ENCODE measurements around the gene WAPL. TPM values are rescaled to one million over a fixed set of nuclear protein-coding genes. Genes with fewer than 3 reads are reported as not detected.
A peak's percentile ranks its signal among the peaks of the same experiment; 100 is the strongest.

Gene WAPL
- total and polyA plus RNA-seq, 10 of the 15 experiments (the other 5 are each of a cell fraction or from before 2014, with no cell fraction given) = 15.7 to 45.8 (median 29.0) TPM

- 100% methylated on average over 1 of the region's 1 CpG for WGBS (ENCODE audit: insufficient coverage, insufficient replicate concordance, low lambda C conversion rate, missing lambda C conversion rate)
- intact Hi-C loops (cut with micrococcal nuclease; ENCODE audit: unreplicated experiment) (no loop called here), in situ Hi-C loops (cut with MboI) (no loop called here)
- no peak for FAIRE-seq
- no peaks in the 10 kb centered on the region for H3K79me2 ChIP-seq (ENCODE audit: control insufficient read depth, insufficient read depth, low read length)
- H3K27ac ChIP-seq (ENCODE audit: control insufficient read depth, insufficient read depth) = no peak overlapping the region
- no peak overlapping the region for H3K4me3 ChIP-seq
- DNase-seq (ENCODE audit: low read depth, low spot score) = no peak
- H3K27me3 ChIP-seq (replicated peaks in 1 of 2; ENCODE audit: control insufficient read depth in 2 of 2, insufficient read depth in 2 of 2, low read length in 1 of 2) = no peaks in the 10 kb centered on the region
- ChIA-PET SMC1A (ENCODE audit: uncharacterized antibody, unreplicated experiment) (interaction anchor here (0.7 to 2.3 kb wide), 6 partner anchors 10 to 65 kb away, joined by 3 to 7 read pairs (median 4); no protein-coding TSS in a partner anchor), CTCF (interaction anchor here (0.6 to 3.8 kb wide), 3 partner anchors 10 to 331 kb away, joined by 3 to 18 read pairs (median 3); no protein-coding TSS in a partner anchor), POLR2A (interaction anchor here (0.6 to 0.9 kb wide), 3 partner anchors 47 to 130 kb away, joined by 3 read pairs; no protein-coding TSS in a partner anchor), RAD21 (ENCODE audit: unreplicated experiment) (interaction anchor here (0.9 to 1.6 kb wide), 3 partner anchors 45 to 58 kb away, joined by 3 to 4 read pairs (median 3); no protein-coding TSS in a partner anchor)
- ATAC-seq = peak; percentile 38; the same call in 2 of the 3 replicates
- H2AFZ ChIP-seq (ENCODE audit: control insufficient read depth, low read depth, low read length) = no peak overlapping the region
- H3K9me3 ChIP-seq (replicated peaks; ENCODE audit: control insufficient read depth, insufficient read depth, low read length) = no peaks in the 10 kb centered on the region; the same call in 2 of the 3 replicates
- H3K4me1 ChIP-seq (ENCODE audit: control insufficient read depth, insufficient read depth, low read length) = no peaks in the 10 kb centered on the region; the same call in 1 of the 2 replicates
- BruUV-seq (replicated peaks) = no TSS peak
- no peak overlapping the region for H3K9ac ChIP-seq (ENCODE audit: control insufficient read depth, insufficient read depth, low read length)
- no peaks in the 10 kb centered on the region for H4K20me1 ChIP-seq (ENCODE audit: control insufficient read depth, insufficient read depth)
- peaks cover 8 to 25% of the 10 kb centered on the region in 2 experiments for H3K36me3 ChIP-seq (ENCODE audit: control insufficient read depth in 2 of 2, insufficient read depth in 2 of 2, low read length in 1 of 2)
- no peak overlapping the region for H3K4me2 ChIP-seq (ENCODE audit: control insufficient read depth, insufficient read depth)
- TF ChIP-seq JUNB (IDR thresholded peaks at IDR 0.05) = 0 out of 2 replicates have a peak, but pooled peaks have one; percentile 23
- no peak for TF ChIP-seq POU2F2 (IDR thresholded peaks at IDR 0.05; ENCODE audit: borderline replicate concordance, low read depth, low read length)
These were observed 74.6 kb downstream of the WAPL start for GRCh38 chr10:86446987-86447386.

- H3K27me3 ChIP-seq (replicated peaks in 1 of 2; ENCODE audit: control insufficient read depth in 2 of 2, insufficient read depth in 2 of 2, low read length in 1 of 2) = no peaks in the 10 kb centered on the region
- peaks cover 8 to 29% of the 10 kb centered on the region in 2 experiments for H3K36me3 ChIP-seq (ENCODE audit: control insufficient read depth in 2 of 2, insufficient read depth in 2 of 2, low read length in 1 of 2)
- no peaks in the 10 kb centered on the region; the same call in 2 of the 3 replicates for H3K9me3 ChIP-seq (replicated peaks; ENCODE audit: control insufficient read depth, insufficient read depth, low read length)
- FAIRE-seq = no peak
- in situ Hi-C loops (cut with MboI) (no loop called here), intact Hi-C loops (cut with micrococcal nuclease; ENCODE audit: unreplicated experiment) (no loop called here)
- no TSS peak for BruUV-seq (replicated peaks)
- WGBS (ENCODE audit: insufficient coverage, insufficient replicate concordance, low lambda C conversion rate, missing lambda C conversion rate) = 0% methylated on average over 1 of the region's 1 CpG
- no peaks in the 10 kb centered on the region for H3K79me2 ChIP-seq (ENCODE audit: control insufficient read depth, insufficient read depth, low read length)
- no peak overlapping the region for H3K4me2 ChIP-seq (ENCODE audit: control insufficient read depth, insufficient read depth)
- ChIA-PET POLR2A (interaction anchor here (0.9 to 1.5 kb wide), 3 partner anchors 10 to 46 kb away, joined by 3 to 4 read pairs (median 3); no protein-coding TSS in a partner anchor), SMC1A (ENCODE audit: uncharacterized antibody, unreplicated experiment) (interaction anchor here (0.7 to 2.3 kb wide), 7 partner anchors 9 to 72 kb away, joined by 3 to 10 read pairs (median 5); no protein-coding TSS in a partner anchor), CTCF (interaction anchor here (1.3 to 3.8 kb wide), 2 partner anchors 9 to 46 kb away, joined by 3 to 18 read pairs; no protein-coding TSS in a partner anchor), RAD21 (ENCODE audit: unreplicated experiment) (interaction anchor here (1.1 to 1.6 kb wide), 2 partner anchors 44 to 46 kb away, joined by 3 to 4 read pairs; no protein-coding TSS in a partner anchor)
- no peak overlapping the region for H3K9ac ChIP-seq (ENCODE audit: control insufficient read depth, insufficient read depth, low read length)
- no peak for ATAC-seq
- no peaks in the 10 kb centered on the region for H4K20me1 ChIP-seq (ENCODE audit: control insufficient read depth, insufficient read depth)
- no peak overlapping the region for H2AFZ ChIP-seq (ENCODE audit: control insufficient read depth, low read depth, low read length)
- peaks cover 2% of the 10 kb centered on the region; the same call in 1 of the 2 replicates for H3K4me1 ChIP-seq (ENCODE audit: control insufficient read depth, insufficient read depth, low read length)
- DNase-seq (ENCODE audit: low read depth, low spot score) = no peak
- H3K27ac ChIP-seq (ENCODE audit: control insufficient read depth, insufficient read depth) = no peak overlapping the region
- no peak overlapping the region for H3K4me3 ChIP-seq
- TF ChIP-seq ZBTB11 (CRISPR knock-in tag; IDR thresholded peaks at IDR 0.05) (no peak), YY1 (IDR thresholded peaks at IDR 0.05; ENCODE audit: low read depth, low read length) (no peak), ATF7 (IDR thresholded peaks at IDR 0.05; ENCODE audit: low read depth) (no peak), STAT3 (IDR thresholded peaks at IDR 0.05; ENCODE audit: low read depth, low read length) (no peak), RELB (IDR thresholded peaks at IDR 0.05; ENCODE audit: low read depth) (no peak)
These were observed 75.2 kb downstream of the WAPL start for GRCh38 chr10:86446440-86446839.
